Stimulated activated CD4-positive, alpha-beta T cell treated with anti-CD3 and anti-CD28 coated beads, Interleukin-12 subunit alpha, Interleukin-12 subunit beta, amount 100 ng/mL, for 4 hours (primary cell): ENCODE measurements around the gene TAP1.

Experiments used
- DNase-seq: peaks from one replicate; pipeline ENCODE4 v3.0.0-alpha.2; 2020

The TAP1 gene

DNA sequence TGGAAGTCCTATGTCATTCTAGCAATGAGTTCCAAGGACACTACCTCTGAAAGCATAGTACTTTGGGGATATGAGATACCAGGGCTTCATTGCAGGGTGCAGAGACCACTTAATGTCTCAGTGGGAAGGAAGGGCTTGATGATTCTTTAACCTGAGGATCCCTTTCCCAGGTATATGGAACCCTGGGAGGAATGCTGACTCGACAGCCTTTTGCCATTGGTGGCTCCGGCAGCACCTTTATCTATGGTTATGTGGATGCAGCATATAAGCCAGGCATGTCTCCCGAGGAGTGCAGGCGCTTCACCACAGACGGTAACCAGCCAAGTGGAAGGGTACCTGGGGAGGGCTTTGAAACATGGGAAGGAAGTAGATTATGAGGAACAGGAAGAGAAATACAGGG, 4.7 kb upstream of the TAP1 start:
- DNase-seq, result no peak

DNA sequence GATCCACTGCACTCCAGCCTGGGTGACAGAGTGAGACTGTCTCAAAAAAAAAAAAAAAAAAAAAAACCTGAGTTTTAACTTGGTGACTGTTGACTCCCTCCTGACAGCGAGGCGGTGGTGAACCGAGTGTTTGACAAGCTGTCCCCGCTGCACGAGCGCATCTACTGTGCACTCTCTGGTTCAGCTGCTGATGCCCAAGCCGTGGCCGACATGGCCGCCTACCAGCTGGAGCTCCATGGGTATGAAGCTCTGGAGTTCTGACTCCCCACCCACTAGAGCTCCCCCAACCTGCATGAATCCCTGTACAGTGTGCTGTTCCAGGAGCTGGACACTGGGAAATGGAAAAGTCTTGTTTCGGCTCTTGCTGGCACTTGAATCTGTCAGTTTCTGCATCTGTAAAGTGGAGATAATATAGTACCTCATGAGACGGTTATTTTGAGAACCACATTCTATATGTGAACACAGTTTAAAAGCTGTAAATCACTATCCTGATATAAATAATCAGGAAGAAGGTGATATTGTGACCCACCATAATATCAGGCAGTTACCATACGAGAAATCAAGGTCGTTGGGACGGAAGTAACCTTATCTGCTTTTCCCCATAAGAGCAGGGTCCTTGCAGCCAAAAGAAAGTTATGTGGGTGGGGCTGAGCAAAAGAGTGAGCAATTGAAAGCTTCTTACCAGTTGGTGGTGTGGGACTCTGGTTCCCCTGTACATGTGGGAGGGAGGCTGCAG, 3.8 kb upstream of the TAP1 start:
- DNase-seq, result no peak

DNA sequence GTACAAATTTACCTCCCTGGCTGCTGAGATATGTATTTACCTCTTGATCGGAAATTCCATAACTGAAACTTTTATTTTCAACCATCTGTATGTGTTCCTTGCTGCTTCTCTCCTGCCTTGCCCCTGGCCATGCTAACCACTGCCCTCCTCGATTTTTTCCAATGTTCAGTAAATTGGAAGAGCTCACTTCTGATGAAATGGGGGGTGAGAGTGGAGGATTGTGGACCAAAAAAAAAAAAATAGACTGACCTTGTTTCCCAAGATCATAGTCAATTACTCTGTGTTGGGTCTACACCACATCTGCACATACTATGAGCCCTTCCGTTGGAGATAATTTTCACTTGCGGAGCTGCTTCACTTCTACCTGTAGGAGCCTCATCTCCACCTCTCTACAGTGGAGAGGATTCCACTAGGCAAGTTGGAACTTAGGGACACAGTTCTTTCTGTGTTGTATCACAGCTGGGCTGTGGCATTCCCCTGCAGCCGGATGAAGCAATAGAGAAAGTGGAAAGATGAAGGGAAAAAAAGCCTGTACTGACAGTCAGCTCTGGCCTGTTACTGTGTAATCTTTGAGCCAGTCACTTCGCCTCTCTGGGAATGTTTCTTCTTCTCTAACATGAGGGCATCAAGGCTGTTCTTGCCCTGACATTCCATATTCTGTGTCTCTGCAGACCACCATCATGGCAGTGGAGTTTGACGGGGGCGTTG, 2.1 kb upstream of the TAP1 start:
- DNase-seq, result no peak

DNA sequence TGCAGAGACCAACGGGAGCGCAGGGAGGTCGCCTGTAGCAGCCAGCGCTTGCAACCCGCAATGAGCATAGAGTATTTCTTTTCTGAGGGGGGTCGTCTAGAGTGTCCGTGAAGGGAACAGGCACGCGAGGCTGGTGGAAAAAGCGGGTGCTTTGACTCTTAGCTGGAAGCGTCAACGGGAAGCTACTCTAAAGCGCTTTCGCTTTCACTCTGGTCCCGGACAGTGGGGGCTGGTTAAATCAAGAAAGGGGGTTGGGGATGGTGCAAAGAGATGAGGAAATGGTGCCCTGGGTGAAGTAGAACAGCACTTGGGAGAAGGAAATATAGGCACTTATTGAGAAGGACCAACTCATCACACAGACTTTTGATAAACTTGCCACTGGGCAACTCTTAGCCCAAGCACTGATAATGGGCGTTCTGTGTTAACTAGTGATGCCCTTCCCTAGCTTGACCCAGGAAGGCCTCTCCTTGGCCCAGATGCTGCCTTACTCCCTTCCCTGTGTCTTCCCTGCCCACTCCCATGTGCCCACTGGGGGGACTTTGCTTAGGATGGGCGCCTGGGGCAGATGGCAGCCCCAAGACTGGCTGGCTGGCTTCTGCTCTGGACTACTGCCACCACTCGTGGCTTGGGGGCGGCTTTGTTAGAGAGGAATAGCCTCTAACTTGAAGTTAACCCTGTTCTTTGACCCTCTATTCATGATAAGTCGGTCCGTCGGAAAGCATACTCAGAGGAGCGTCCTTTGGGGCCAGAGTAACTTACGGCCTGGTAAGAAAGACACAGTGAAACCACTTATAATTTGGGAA, 1.1 kb upstream of the TAP1 start:
- peak; percentile 61 for DNase-seq

DNA sequence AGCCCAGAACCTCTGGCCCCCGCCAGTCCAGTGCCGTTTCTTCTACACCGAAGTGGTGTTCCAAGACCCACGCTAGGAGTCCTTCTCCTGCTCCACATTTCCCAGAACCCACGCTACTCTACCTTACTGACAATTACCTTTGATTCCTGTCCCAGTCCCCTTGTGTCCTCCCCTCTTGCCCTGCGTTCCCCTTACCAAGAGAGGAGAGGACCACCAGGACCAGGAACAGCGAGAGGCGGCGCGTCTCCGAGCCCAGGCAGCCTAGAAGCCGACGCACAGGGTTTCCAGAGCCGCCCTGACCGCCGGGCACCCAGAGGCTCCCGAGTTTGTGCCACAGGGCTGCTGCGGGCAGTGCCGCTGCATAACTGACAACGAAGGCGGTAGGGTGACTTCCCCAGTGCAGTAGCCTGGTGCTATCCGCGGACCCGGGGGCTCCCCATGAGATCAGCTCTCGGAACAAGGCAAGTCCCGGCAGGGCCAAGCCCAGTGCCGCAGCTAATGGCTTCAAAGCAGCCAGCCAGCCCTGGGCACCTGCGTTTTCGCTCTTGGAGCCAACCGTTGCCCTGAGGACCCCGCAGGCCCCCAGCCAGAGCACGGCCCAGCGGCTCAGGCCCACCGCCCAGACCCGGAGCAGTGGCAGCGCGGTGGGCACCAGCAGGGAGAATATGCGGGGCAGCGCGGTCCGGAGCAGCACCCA, 512 bp downstream of the TAP1 start:
- DNase-seq, result peak; percentile 54

DNA sequence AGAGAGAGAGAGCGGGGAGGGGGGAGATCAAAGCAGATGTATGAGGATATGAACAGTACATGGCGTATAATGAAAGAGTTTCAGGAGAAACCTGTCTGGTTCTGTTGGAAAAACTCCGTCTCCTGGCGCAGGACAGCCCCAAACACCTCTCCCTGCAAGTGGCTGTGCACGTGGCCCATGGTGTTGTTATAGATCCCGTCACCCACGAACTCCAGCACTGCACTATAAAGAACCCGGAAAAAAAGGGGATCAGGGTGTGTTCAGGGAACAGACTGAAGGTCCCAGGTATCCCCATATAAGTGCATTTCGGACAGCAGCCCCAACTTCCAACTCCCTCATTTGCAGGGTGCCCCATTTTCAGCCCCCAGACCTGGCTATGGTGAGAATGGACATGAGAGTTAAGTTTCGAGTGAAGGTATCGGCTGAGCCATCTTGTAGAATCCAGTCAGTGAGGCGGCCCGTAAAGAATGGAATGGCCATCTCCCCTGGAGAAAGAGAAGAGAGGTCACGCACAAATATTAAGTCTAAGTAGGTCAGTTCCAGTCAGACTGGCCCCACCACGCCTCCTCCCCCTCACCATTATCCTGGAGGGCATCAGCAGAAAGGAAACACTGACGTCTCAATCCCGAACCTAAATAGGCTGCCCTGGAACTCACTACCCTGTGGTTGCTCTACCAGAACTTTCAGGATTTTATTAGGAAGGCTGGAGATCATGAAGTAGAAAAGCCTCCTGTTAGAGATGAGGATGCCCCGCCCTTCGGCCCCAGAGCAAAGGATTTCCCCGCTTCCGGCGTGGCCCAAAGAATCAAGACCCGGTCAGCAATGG, 1.3 kb downstream of the TAP1 start:
- peak; percentile 44 for DNase-seq

DNA sequence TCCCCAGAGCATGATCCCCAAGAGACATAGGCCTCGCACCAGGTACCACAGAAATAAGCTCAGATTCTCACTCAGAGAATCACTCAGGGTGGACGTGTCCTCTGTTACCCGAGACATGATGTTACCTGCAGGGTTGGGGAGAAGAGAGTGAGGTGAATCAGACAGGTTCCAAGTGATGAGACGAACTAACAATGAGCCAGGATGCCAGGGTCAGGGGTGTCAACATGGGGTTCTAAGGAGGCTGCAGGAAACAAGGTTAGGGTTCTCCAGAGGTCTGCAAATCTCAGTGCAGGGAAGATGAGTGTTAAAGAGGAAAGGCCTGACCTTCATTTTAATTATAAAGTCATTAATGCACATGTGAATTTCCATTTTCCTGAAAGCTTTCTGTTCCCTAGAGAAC, 2.5 kb downstream of the TAP1 start:
- DNase-seq, result no peak

DNA sequence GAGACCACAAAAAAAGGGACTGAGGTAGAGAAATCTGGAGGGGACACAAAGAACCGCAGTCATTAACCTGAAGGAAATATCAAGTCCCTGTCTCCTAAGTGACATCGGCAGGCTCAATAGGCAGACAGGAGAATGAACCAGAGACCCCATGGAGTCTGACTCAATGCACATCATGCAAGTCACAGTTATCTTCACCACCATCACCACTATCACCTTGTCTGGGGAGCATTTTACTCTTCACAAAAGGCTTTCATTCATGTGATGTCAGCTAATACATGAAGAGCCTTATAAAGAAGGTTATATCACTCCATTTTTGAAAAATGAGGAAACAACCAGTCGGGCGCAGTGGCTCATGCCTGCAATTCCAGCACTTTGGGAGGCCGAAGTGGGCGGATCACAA, 4.4 kb downstream of the TAP1 start:
- no peak for DNase-seq

DNA sequence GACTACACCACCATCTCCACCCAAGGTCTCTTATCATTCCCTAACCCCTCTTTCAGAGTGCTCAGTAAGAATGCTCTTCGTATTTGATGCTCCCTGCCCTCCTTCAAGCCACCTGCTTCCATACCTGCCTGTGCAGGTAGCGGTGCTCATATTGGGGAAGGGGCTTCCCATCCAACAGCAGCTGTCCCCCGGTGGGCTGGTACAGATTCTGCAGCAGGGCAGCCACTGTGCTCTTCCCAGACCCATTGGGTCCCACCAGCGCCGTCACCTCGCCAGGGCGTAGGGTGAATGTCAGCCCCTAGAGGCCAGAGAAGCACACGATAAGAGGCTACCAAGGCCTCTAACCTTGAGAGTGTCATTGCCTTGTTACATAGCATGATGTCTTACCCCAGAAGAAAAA, 5.7 kb downstream of the TAP1 start:
- no peak for DNase-seq

DNA sequence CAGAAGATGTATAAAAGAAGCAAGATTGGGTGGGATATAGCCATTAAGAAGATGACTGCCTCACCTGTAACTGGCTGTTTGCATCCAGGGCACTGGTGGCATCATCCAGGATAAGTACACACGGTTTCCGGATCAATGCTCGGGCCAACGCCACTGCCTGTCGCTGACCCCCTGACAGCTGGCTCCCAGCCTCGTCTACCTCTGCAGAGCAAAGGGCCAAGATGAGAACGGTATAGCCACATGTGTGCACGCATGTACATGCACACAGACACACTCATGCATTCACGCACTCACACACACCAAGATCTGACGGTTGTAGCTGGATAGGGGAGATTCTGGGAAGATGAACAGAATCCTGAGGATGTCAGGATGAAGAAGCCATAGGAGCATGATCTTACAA, 6.5 kb downstream of the TAP1 start:
- DNase-seq, result no peak

DNA sequence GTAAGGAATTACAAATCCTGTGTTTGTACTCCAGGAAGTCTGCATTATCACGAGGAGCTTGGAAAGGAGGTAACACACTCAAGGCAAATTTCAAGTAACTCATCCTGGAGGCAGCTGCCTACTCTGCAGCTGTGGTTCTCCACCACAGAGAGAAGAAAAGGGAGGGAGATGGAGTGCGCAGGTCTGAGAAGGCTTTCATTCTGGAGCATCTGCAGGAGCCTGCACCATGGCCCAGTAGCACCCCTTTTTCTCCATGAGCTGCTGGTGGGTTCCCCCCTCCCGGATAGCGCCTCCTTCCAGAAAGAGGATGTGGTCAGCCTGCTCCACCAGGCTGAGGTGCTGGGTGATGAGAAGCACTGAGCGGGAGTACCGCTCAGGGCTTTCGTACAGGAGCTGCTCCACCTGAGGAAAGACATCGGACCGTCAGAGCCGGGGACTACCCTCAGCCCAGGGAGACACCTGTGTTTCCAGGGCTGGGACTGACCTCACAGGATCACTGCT, 8.1 kb downstream of the TAP1 start:
- peak; percentile 28 for DNase-seq

DNA sequence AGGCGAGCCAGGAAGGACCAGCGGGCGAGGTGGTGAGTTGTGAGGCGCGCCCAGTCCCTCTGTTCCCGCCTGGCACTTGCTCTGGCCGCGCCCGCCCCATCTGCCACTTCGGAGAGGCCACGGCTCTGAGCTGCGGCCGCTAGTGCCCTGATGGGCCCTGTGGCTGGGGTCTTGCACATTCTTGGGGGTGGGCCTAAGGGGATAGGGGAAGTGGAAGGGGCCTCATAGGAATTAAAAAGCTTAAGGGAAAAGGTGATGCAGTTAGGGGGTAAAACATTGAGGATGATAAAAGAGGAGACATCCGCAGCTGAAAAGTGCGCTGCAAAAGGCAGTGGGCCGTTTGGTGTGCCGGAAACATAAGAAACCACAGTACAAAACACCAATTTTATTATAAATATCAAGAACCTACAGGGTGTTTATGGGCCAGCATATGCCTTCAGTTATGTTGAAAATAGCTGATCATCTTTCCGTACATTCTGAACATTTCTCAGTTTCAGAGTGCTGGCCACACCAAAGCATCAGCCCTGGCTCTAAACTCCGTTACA, 8.6 kb downstream of the TAP1 start:
- no peak for DNase-seq

DNA sequence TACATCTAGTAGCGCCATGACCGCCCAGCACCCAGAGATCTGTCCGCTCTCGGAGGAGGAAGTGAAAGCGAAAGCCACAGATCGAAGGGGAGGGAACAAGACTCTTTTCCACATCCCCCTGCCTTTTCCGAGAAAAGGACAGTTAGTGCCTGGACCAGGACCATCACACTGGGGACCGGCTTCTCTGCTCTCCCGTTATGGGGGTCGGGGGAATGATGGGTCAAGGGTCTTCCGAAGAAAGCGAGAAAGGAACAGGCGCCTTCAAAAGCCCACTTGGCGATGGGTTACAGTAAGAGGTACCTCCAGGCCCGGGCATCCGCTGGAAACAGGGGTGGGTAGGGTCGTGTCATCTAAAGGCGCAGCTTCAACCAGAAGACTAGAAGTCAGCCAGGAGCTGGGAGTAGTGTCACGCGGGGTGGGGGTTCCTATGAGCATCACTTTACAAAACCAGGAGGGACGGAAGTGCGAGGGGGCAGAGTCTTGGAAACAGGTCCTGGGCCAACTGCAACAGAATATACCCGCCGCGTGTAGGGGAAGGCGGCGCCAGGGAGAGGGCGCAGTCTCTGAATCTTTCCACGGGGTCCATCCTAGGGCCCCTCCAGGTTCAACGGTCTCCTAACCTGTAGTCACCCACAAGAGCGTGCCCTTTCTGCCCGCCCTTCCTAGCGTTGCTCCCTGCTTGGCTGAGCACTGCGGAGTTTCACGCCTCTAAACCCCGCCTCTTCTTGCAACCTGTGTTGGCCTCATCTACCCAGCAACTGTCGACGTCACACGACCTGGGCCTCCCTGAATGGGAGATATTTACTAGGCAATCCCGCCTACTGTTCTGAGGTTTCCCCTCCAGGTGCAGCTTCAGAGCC, 9.3 kb downstream of the TAP1 start, which contains the start of gene PSMB8:
PSMB8 (minus strand) TSS at position 69 of the 860 bp plus-strand sequence; CDS start at position 18, 51 bp downstream.
- peak; percentile 96 for DNase-seq

DNA sequence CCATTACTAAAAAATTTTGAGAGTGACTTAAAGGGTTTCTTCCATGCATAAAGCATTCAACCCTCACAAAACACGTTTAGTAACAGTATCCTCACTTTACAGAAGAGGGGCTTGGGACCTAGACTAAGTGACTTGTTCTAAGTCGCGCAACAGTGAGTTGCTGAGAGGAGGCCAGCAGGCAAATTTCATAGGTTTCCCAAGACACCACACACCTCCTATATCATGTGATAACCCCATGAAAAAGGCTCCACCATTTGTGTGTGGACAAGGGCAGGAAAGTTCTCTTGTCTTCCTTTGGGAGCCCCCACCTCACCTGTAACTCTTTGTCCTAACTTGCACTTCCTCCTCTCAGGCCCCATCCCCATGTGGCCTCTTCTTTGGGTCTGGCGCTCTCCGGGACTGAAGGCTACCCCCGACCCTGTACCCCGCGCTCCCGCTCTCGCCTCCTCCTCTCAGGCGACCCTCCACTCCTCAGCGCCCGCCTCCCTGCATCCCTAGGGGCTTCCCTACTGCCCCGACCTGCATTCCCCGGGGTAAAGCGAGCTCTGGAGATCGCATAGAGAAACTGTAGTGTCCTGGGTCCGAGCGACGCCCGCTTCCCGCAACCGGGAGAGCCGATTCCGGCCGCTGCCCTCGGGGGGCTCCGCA, 10.0 kb downstream of the TAP1 start:
- no peak for DNase-seq

DNA sequence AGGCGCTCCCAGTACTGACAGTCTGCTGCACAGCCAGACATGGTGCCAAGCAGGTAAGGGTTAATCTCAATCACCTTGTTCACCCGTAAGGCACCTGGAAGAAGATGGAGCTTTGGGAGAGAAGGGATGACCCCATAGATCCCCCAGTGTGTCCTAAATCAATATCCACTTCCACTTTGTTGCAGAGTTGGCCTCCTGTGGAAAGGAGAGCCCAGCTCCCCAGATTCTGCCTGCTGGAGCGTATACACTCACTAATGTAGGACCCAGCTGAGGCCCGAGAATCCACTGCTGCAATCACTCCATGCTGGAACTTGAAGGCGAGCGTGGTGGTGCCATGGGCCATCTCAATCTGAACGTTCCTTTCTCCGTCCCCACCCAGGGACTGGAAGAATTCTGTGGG, 10.8 kb downstream of the TAP1 start:
- DNase-seq, result no peak

DNA sequence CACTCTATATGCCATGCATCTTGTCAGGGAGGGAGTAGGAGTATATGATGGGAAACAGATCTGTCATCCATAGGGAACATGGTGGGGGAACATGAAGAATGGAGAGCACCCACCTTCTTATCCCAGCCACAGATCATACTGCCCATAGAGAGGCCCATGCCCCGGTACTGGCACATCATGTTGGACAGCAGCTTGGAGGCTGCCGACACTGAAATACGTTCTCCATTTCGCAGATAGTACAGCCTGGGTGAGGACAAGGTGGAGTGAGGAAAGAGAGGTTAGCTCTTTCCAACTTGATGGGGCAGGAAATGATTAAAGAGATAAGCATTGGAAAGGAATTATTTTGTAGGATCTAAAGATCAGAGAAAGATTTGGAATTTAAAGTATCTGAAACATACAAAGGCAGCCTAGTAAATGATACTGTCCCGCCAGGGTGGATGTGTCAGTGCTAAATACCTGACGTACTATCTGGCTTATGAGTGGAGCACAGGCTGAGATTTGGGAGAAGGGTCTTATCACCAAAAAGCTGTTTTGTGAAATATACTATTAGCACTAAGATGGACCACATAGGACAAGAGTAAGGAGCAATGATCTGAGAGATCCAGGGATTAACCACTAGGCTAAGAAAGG, 11.4 kb downstream of the TAP1 start:
- DNase-seq, result no peak

DNA sequence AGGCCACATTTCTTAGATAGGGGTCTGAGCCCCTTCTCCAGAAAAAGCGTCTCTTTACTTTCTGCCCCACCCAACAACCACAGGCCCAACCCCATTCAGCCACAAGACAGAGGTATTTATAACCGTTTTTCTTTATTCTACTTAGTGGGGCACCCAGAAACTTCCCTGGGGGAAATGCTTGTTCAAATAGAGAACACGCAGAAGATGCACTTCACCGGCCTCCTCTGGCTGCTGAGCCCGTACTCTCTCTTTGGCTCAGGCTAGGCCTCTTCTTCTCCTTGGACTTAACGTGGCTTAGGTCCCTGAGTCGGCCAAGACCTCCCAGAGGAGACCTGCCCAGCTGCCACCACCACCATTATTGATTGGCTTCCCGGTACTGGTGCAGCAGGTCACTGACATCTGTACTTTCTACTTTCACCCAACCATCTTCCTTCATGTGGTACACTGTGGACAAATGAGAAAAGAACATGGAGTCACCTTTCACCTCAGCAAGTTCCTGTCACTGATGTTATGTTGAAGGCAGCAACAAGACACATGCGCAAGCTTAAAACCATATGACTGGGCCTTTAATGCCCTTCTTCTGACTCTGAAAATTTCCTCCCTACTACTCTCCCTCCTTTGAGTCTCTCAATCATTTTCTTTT, 12.8 kb downstream of the TAP1 start:
- DNase-seq, result peak; percentile 22

DNA sequence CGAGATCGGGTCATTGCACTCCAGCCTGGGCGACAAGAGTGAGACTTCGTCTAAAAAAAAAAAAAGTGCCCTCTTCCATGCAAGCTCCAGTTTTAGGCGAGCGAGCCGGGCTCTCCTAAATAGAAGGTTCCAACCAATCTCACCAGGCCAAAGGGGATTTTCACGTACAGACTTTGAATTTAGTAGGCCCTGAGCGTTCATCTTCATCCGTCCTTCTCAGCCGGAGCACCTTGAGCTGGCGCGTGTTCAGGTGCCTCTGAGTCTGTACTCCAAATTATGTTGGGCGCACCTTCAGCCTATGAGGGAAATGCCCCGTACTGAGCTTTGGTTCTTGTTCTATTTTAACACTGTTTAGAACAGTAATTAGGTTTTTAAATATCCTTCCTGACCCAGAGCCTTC, 14.1 kb downstream of the TAP1 start:
- DNase-seq, result no peak
